ENCODE results near the gene GMIP.

GMIP gene

DNA sequence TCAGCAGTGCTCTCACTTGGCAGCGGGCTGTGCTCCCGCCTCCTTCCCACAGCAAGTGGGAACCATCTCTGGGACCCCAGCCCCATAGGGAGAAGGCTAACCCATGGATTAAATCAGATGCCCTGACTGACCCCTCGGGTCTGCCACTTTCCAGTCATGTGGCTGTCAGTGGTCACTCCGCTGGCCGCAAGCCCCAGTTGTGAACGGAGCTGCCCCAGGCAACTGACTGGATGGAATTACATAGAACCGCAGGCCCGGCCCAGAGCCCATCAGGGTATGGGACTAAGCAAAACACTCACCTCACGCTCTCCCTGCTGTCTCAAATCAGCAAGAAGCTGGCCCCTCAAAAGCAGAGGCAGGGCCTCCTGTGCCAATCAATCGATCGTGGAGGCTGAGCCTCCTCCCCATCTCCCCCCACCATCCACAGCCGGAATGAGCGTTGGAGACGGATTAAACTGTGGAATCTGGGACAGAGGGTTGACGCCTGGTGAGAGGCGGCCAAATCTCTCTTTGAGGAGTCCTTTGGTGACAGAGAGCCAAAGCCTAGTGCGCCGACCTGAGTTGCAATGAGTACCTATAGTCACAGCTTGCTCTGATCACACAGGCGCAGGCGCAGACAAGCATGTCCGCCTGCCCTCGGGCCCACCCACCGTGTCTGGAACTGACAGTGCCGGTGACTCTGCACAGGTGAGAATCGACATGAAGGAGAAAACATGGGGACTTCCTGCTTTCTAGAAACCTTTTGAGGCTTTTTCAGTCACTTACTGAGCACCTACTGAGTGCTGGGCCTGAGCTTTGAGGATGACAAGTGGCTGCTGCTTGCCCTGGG is 63.7 kb downstream of the GMIP start:
- H3K4me3 ChIP-seq (ENCODE audit: low read length): no peak overlapping the region
- DNase-seq (ENCODE audit: low read depth): no peak
- TF ChIP-seq CTCF (conservative IDR thresholded peaks at IDR 0.05; ENCODE audit: low read depth, low read length): no peak
